ENCODE measurements around the gene ACAD9.

ACAD9 gene

DNA sequence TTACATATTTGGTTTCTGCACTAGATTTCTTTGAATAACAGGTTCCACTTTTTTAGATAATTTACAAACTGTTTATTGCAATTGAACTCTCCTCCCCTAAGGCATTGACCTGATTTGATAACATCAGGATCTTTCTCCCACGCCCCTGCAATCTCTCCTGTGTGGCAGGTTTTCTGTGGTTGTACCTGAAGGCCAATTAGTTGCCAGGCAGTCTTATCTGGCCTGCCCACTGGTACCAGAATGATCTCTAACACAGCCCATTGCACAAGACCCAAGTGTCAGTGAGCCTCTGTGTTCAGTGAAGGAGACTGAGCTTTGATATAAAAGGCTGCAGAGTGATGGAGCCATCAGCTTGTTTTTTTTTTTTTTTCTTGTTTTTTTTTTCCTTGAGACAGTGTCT lies 3.3 kb downstream of the ACAD9 start:
- no peak for TF ChIP-seq JUND (IDR thresholded peaks at IDR 0.05; ENCODE audit: low read depth)
- in situ Hi-C loops (cut with HindIII; ENCODE audit: low pct_unique_long_range_greater_than_20kb, low sequenced_read_pairs), result no loop called here
- no peak for DNase-seq (ENCODE audit: low read depth in 1 of 2, low spot score in 1 of 2)

DNA sequence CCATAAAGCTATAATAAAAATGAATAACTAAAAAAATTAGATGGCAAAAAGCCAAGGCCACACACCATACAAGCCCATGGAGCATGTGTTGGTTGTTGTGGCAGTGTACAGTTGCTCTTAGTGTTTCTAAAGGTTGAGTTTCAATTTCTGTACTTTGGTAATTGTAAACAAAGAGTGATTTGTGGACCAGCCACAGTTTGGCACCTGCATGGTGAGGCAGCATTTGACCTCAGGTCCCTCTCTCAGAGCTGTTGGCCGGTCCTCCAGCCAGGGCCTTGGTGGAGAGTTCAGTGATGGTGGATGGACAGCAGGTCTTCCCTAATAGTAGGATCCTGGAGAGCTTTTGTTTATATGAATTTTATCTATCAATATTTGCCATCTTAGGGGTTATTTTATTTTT lies 5.6 kb downstream of the ACAD9 start:
- no peak for DNase-seq (ENCODE audit: low read depth in 1 of 2, low spot score in 1 of 2)
- in situ Hi-C loops (cut with HindIII; ENCODE audit: low pct_unique_long_range_greater_than_20kb, low sequenced_read_pairs), result no loop called here
- TF ChIP-seq JUND (IDR thresholded peaks at IDR 0.05; ENCODE audit: low read depth), result no peak

DNA sequence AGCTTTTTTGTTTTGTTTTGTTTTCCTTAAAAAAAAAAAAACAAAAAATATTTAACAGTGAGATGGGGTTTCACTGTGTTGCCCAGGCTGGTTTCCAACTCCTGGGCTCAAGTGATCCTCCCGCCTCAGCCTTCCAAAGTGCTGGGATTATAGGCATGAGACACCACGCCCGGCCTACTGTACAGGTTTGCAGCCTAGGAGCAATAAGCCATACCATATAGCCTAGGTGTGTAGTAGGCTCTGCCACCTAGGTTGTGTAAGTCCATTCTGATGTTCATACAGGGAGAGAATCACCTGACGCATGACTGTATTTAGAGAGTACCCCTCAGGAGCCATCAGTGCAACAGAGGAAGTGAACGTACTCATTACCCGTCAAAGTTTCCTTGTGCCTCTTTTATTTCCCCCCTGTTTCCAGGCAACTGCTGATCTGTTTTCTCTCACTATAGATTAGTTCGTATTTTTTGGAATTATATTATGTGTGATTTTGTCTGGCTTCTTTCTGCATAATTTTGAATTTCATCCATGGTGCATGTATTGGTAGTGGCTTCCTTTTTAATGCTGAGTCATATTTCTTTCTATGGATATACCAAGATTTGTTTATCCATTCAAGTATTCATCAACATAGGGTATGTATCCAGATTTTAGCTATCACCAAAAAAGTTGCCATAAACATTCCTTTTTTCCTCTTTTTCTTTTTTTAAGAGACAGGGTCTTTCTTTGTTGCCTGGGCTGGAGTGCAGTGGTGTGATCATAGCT lies 9.9 kb downstream of the ACAD9 start:
- DNase-seq (ENCODE audit: low read depth in 1 of 2, low spot score in 1 of 2), result no peak
- in situ Hi-C loops (cut with HindIII; ENCODE audit: low pct_unique_long_range_greater_than_20kb, low sequenced_read_pairs), result no loop called here
- TF ChIP-seq JUND (IDR thresholded peaks at IDR 0.05; ENCODE audit: low read depth), result no peak

DNA sequence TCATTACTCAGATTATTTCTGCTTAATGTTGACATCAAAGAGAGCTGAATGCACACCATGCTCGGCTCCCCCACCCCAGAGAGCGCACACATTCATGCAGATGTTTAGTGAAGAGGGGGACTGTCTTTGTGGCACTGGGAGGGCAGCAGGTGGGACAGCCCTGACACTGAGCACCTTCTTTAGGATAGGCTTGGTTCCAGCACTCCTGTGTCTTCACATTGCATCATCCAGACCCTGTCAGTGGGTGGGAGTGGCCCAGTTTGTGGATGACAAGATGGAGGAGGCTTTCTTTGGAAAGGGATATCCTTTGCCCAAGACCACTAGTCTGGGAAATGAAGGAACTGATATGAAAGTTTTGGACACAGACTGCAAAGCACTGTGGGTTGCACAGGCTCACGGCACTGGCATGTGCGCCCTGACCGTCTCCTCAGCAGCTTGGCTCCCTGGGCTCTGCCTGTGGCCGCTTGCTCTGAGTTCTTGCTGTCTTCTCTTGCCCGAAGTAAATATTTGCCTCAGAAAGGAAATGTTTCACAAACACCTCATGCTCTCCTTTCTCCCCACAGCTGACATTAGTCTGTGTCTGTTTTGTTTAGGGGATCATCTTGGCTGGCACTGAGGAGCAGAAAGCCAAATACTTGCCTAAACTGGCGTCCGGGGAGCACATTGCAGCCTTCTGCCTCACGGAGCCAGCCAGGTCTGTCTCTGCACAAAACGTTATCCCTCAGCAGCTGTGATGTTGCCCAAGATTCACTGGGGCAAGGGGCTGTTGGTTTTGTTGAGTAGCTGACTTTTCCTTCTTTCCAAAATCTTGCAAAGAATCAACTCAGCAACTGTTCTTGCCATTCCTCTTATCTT lies 16.6 kb downstream of the ACAD9 start:
- no peak for DNase-seq (ENCODE audit: low read depth in 1 of 2, low spot score in 1 of 2)

DNA sequence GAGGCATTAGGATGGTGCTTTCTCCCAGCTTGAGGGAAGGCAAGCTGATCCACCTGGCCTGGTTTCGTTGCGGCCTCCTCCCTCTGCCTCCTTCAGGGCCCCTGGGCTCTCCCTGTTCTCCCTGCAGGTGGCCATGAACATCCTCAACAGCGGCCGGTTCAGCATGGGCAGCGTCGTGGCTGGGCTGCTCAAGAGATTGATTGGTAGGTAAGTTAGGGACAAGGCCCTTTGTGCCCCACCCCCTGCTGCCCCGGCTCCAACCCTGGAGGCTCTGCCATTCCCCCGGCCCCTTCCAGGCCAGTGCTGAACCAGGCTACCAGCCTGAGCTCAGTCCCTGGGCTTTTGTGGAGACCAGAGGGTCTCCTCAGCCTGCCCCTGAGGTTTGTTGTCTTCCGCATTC lies 23.0 kb downstream of the ACAD9 start:
- in situ Hi-C loops (cut with HindIII; ENCODE audit: low pct_unique_long_range_greater_than_20kb, low sequenced_read_pairs), result no loop called here
- no peak for TF ChIP-seq JUND (IDR thresholded peaks at IDR 0.05; ENCODE audit: low read depth)
- DNase-seq (ENCODE audit: low read depth in 1 of 2, low spot score in 1 of 2), result no peak

More for the DNA sequence above, 16.6 kb downstream of the ACAD9 start:
- TF ChIP-seq JUND (IDR thresholded peaks at IDR 0.05; ENCODE audit: low read depth), result no peak
- in situ Hi-C loops (cut with HindIII; ENCODE audit: low pct_unique_long_range_greater_than_20kb, low sequenced_read_pairs), result no loop called here

DNA sequence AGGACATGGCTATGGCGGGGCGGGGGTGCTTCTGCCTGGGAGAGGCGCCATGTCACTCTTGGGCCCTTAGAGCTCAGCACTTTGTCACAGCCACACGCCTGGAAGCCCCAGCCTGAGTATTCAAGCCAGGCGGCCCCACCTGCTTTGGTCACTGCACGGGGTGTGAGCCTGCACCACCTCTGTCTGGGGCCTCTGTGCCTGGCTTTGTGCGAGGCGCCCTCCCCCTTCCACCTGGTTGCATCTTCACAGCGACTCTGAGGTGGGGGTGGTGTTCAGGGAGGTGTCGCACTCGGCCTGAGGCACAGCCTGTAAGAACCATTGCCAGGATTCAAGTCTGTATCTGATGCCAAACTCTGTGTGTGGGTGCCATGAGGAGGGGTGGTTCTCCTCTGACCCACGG lies 24.1 kb downstream of the ACAD9 start:
- TF ChIP-seq JUND (IDR thresholded peaks at IDR 0.05; ENCODE audit: low read depth), result no peak
- no peak for DNase-seq (ENCODE audit: low read depth in 1 of 2, low spot score in 1 of 2)
- in situ Hi-C loops (cut with HindIII; ENCODE audit: low pct_unique_long_range_greater_than_20kb, low sequenced_read_pairs), result no loop called here

DNA sequence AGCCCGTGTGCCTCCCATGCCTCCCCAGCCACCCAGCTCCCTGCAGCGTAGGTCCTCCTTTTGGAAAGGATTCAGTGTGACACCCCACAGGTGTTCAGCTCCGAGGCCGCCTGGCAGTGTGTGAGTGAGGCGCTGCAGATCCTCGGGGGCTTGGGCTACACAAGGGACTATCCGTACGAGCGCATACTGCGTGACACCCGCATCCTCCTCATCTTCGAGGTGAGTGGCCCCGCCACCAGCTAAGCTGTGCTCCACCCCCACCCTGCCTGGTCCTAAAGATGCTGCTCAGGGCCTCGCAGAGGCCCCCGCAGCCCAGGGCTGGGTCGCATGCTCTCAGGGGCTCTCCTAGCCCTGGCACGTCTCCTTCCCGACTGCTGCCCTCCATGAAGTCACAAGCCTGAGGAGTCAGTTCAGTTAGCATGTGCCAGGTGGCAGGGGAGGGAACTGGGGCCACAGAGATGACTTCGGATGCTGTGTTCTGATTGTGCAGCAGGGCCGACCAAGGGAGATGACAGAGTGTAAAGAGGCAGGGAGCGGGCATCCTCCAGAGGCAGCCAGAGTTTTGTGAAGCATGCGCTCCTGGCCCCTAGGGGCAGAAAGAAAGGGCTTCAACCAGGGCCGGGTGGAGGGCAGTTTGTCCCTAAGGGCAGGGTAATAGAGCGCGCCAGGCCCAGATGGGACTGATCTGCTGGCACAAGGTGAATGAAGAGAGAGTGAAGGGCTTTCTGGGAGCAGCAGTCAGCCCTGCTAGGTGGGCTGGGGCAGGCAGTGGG lies 26.8 kb downstream of the ACAD9 start:
- DNase-seq (ENCODE audit: low read depth in 1 of 2, low spot score in 1 of 2), result no peak
- in situ Hi-C loops (cut with HindIII; ENCODE audit: low pct_unique_long_range_greater_than_20kb, low sequenced_read_pairs), result no loop called here
- TF ChIP-seq JUND (IDR thresholded peaks at IDR 0.05; ENCODE audit: low read depth), result no peak

DNA sequence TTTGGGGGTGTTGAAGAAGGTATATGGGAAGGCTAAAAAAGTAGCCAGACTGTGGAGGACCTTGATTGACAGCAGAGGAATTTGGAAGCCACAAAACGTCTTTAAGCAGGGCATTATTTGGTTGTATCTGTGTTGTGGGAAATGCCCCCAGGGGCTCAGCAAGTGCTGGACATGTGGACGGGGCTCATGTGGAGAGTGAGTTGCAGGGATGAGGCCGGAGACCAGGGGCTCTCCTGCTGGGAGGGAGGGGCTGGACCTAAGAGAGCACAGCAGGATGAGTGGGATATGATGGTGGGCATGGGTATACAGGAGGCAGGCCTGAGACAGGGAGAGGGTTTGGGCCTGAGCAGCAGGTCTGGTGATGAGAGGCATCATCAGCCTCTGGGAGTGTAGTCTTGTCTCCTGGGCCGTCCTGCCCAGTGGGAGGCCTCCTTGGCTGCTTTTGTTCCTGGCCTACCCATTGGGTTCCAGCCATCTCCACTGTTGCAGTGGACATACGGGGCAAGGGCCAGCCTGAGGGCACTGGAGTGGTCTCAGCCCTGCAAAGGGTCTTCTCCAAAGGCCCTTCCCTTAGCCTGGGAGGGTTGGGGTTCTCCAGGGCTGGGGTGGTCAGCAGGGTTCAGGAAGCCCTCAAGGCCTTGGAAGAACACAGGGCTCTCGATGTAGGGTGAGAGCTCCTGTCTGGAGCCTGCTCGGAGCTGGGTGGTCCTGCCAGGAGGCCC lies 27.5 kb downstream of the ACAD9 start:
- TF ChIP-seq JUND (IDR thresholded peaks at IDR 0.05; ENCODE audit: low read depth), result no peak
- no peak for DNase-seq (ENCODE audit: low read depth in 1 of 2, low spot score in 1 of 2)
- in situ Hi-C loops (cut with HindIII; ENCODE audit: low pct_unique_long_range_greater_than_20kb, low sequenced_read_pairs), result no loop called here

DNA sequence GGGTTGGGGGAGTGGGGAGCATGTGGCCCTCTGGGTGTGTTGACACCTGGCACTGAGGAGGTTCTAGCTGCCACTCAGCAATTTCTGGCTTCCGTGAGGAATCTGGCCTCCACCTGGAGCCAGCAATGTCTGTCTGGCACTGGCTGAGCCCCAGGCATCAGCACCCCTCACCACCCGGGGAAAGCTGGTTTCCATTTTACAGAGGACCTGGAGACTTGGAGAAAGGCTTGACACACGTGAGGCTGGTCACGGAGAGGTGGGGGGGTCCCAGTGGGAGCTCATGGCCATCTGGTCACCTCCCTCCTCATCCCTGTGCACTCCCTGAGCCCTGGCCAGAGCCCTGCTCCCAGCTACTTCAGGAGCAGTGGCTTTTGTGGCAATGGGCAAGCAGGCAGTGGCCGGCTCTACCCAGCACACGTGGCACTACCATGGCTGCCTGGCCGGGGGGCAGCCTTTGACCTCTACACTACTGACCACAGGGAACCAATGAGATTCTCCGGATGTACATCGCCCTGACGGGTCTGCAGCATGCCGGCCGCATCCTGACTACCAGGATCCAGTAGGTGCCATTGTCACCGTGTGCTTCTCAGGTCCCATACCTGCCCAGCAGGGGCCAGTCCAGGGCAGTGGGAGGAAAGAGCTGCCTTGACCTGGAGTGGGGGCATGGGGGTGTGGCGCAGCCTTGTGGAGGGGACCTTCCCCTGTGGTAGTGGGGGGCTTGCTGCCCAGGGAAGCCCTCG lies 28.5 kb downstream of the ACAD9 start:
- DNase-seq (ENCODE audit: low read depth in 1 of 2, low spot score in 1 of 2), result no peak
- TF ChIP-seq JUND (IDR thresholded peaks at IDR 0.05; ENCODE audit: low read depth), result no peak
- in situ Hi-C loops (cut with HindIII; ENCODE audit: low pct_unique_long_range_greater_than_20kb, low sequenced_read_pairs), result no loop called here

DNA sequence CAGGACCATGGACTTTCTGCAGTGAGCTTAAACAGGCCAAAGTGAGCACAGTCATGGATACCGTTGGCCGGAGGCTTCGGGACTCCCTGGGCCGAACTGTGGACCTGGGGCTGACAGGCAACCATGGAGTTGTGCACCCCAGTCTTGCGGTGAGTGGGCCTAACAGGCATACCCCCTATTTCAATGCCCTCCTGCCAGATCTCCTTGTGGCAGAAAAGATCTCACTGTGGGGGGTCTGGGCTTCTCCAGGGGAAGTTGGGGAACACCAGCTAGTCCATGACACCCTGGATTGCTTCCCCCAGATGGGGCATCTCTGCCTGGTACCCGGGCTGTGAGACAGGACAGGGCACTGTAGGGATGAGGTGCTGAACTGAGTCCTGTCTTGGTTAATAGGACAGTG lies 29.5 kb downstream of the ACAD9 start:
- no peak for DNase-seq (ENCODE audit: low read depth in 1 of 2, low spot score in 1 of 2)
- TF ChIP-seq JUND (IDR thresholded peaks at IDR 0.05; ENCODE audit: low read depth), result no peak
- in situ Hi-C loops (cut with HindIII; ENCODE audit: low pct_unique_long_range_greater_than_20kb, low sequenced_read_pairs), result no loop called here

DNA sequence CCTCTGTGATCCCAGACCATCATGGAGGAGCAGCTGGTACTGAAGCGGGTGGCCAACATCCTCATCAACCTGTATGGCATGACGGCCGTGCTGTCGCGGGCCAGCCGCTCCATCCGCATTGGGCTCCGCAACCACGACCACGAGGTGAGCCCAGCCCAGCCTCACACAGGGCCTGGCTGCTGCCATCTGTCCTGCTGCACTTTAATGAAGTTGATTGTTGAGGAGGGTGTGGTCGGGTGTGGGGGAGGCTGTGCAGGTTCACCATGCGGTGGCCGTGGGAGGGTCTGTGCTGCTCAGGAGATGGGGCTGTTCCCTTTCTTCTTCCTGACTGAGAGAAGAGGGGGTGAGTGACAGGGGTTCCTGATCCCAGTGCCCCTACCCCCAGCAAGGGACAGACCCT lies 30.6 kb downstream of the ACAD9 start:
- in situ Hi-C loops (cut with HindIII; ENCODE audit: low pct_unique_long_range_greater_than_20kb, low sequenced_read_pairs), result no loop called here
- no peak for DNase-seq (ENCODE audit: low read depth in 1 of 2, low spot score in 1 of 2)
- TF ChIP-seq JUND (IDR thresholded peaks at IDR 0.05; ENCODE audit: low read depth), result no peak

DNA sequence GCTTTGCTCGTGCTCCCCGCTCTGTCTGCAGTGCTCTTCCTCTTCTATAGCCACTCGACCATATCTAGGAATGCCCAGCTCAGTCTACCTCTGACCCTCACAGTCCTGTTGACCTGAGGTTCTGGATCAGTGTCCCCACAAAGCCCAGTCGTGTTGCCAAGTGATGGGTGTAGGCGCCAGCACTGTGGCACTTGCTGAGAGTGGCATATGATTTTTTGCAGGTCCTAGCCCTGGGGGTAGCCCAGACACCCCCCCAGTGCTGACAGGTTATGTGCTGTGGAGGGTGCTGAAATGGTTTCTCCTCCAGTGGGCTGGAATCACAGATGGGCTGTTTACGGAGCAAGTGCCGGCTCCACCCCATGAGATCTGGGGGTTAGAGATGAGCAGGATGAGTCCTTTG lies 32.5 kb downstream of the ACAD9 start:
- TF ChIP-seq JUND (IDR thresholded peaks at IDR 0.05; ENCODE audit: low read depth), result no peak
- in situ Hi-C loops (cut with HindIII; ENCODE audit: low pct_unique_long_range_greater_than_20kb, low sequenced_read_pairs), result no loop called here
- no peak for DNase-seq (ENCODE audit: low read depth in 1 of 2, low spot score in 1 of 2)

All from T47D (cell line).